Loucy (cell line): ENCODE results near the gene NCOR2.

Experiments
- H2AFZ ChIP-seq: fragments of 200-600 bp; sonication (generic); 2 replicates; pipeline ENCODE4 v1.6.0; 2016; ENCODE audit warnings: antibody characterized with exemption, mild to moderate bottlenecking, low read length, moderate library complexity
- H3F3A ChIP-seq: fragments of 200-600 bp; 2 replicates; pipeline ENCODE4 v1.6.0; 2016; ENCODE audit warnings: antibody characterized with exemption, low read depth, mild to moderate bottlenecking
- H3K27me3 ChIP-seq: fragments of 200-600 bp; sonication (generic); 2 replicates; pipeline ENCODE4 v1.6.1; 2014; ENCODE audit warnings: low read length, mild to moderate bottlenecking; ENCODE audit not compliant: insufficient read depth, poor library complexity, severe bottlenecking
- H3K36me3 ChIP-seq: fragments of 200-600 bp; sonication (generic); 2 replicates; pipeline ENCODE4 v1.6.1; 2016; ENCODE audit warnings: low read length; ENCODE audit not compliant: insufficient read depth
- H3K4me1 ChIP-seq: fragments of 200-600 bp; sonication (generic); 2 replicates; pipeline ENCODE4 v1.5.1; 2014; ENCODE audit warnings: low read length, mild to moderate bottlenecking; ENCODE audit not compliant: insufficient read depth, poor library complexity, severe bottlenecking
- H3K4me2 ChIP-seq: fragments of 200-600 bp; sonication (generic); 2 replicates; pipeline ENCODE4 v1.6.0; 2014; ENCODE audit warnings: antibody characterized with exemption, low read length, low read depth, mild to moderate bottlenecking; ENCODE audit not compliant: poor library complexity, severe bottlenecking
- H3K4me3 ChIP-seq: fragments of 200-600 bp; sonication (generic); 2 replicates; pipeline ENCODE4 v1.5.1; 2014; ENCODE audit warnings: low read length, mild to moderate bottlenecking, mixed read lengths; ENCODE audit not compliant: poor library complexity, severe bottlenecking
- H3K79me2 ChIP-seq: fragments of 200-600 bp; sonication (generic); 2 replicates; pipeline ENCODE4 v1.6.1; 2014; ENCODE audit warnings: low read length; ENCODE audit not compliant: insufficient read depth
- H3K9ac ChIP-seq: fragments of 200-600 bp; sonication (generic); 2 replicates; pipeline ENCODE4 v1.6.0; 2014; ENCODE audit warnings: mild to moderate bottlenecking, low read depth, low read length, moderate library complexity; ENCODE audit not compliant: poor library complexity, severe bottlenecking
- H3K9me2 ChIP-seq: fragments of 200-600 bp; sonication (generic); replicated peaks from 2 replicates; pipeline ENCODE4 v1.6.1; 2016; ENCODE audit warnings: low read depth, low read length, mixed read lengths
- H3K9me3 ChIP-seq: fragments of 200-600 bp; sonication (generic); 2 replicates; pipeline ENCODE4 v1.6.1; 2014; ENCODE audit warnings: mild to moderate bottlenecking, antibody characterized with exemption, low read length, low read depth; ENCODE audit not compliant: insufficient read depth
- H4K20me1 ChIP-seq: fragments of 200-600 bp; sonication (generic); 2 replicates; pipeline ENCODE4 v1.6.0; 2014; ENCODE audit warnings: antibody characterized with exemption, low read length, mild to moderate bottlenecking; ENCODE audit not compliant: insufficient read depth, poor library complexity, severe bottlenecking
- EZH2phosphoT487 ChIP-seq: fragments of 200-600 bp; IDR thresholded peaks from 2 replicates; pipeline ENCODE4 v1.6.1; 2018; ENCODE audit warnings: antibody characterized with exemption, mild to moderate bottlenecking, moderate library complexity, borderline replicate concordance
- TF ChIP-seq, protein P1 (sequence below): fragments of 200-600 bp; sonication (generic); conservative IDR thresholded peaks from 2 replicates; pipeline ENCODE4 v1.5.1; 2014; ENCODE audit warnings: mild to moderate bottlenecking, antibody characterized with exemption, low read length

The NCOR2 gene

GRCh38 chr12:124582108-124582424 lies 14.7 kb upstream of the NCOR2 start:
- no peak overlapping the region for H3K4me3 ChIP-seq
- H2AFZ ChIP-seq, result no peak overlapping the region; the same call in 1 of the 2 replicates
- no peaks in the 10 kb centered on the region for H3K27me3 ChIP-seq
- H3K9ac ChIP-seq, result no peak overlapping the region
- H3K9me2 ChIP-seq, result no peaks in the 10 kb centered on the region
- no peak overlapping the region for H3K4me2 ChIP-seq
- TF ChIP-seq, protein P1, sequence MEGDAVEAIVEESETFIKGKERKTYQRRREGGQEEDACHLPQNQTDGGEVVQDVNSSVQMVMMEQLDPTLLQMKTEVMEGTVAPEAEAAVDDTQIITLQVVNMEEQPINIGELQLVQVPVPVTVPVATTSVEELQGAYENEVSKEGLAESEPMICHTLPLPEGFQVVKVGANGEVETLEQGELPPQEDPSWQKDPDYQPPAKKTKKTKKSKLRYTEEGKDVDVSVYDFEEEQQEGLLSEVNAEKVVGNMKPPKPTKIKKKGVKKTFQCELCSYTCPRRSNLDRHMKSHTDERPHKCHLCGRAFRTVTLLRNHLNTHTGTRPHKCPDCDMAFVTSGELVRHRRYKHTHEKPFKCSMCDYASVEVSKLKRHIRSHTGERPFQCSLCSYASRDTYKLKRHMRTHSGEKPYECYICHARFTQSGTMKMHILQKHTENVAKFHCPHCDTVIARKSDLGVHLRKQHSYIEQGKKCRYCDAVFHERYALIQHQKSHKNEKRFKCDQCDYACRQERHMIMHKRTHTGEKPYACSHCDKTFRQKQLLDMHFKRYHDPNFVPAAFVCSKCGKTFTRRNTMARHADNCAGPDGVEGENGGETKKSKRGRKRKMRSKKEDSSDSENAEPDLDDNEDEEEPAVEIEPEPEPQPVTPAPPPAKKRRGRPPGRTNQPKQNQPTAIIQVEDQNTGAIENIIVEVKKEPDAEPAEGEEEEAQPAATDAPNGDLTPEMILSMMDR, result no peak
- no peak for TF ChIP-seq EZH2phosphoT487
- H4K20me1 ChIP-seq, result no peaks in the 10 kb centered on the region
- H3K79me2 ChIP-seq, result no peaks in the 10 kb centered on the region
- no peaks in the 10 kb centered on the region for H3K9me3 ChIP-seq
- H3F3A ChIP-seq, result no peaks in the 10 kb centered on the region
- H3K36me3 ChIP-seq, result no peaks in the 10 kb centered on the region
- H3K4me1 ChIP-seq, result no peaks in the 10 kb centered on the region

DNA sequence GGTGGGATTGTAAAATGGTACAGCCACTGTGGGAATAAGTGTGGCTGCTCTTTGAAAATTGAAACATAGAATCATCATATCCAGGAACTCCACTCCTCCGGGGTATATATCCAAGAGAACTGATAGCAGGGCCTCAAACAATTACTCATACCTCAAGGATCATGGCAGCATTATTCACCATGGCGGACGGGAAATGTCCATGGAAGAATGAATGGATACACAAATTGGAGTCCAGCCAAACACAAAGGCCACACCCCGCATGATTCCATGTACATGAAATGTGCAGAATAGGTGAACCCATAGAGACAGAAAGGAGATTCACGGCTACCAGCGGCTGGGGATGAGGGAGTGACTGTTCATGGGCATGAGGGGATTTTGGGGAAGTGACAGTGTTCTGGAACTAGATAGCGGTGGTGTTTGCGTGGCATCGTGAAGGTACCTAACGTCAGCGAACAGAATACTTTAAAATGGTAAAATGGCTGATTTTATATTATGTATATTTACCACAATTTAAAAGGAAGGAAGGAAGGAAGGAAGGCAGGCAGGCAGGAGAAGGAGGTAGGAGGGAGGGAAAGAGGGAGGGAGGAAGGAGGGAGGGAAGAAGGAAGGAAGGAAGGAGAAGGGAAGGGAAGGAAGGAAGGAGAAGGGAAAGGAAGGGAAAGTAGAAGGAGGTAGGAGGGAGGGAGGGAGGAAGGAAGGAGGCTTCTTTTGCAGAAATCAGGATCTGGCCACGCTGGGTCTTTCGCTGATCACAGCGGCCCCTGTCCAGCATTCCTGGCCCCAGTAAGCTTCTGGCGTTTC lies 14.1 kb upstream of the NCOR2 start:
- no peaks in the 10 kb centered on the region for H3K9me3 ChIP-seq
- TF ChIP-seq, protein P1, result no peak
- no peak for TF ChIP-seq EZH2phosphoT487
- H3K27me3 ChIP-seq, result no peaks in the 10 kb centered on the region
- H3K4me1 ChIP-seq, result no peaks in the 10 kb centered on the region
- H4K20me1 ChIP-seq, result no peaks in the 10 kb centered on the region
- H3K36me3 ChIP-seq, result no peaks in the 10 kb centered on the region
- no peak overlapping the region for H3K4me2 ChIP-seq
- no peaks in the 10 kb centered on the region for H3F3A ChIP-seq
- H3K79me2 ChIP-seq, result no peaks in the 10 kb centered on the region
- no peak overlapping the region for H3K9ac ChIP-seq
- H3K4me3 ChIP-seq, result no peak overlapping the region
- H2AFZ ChIP-seq, result no peak overlapping the region
- no peaks in the 10 kb centered on the region for H3K9me2 ChIP-seq

DNA sequence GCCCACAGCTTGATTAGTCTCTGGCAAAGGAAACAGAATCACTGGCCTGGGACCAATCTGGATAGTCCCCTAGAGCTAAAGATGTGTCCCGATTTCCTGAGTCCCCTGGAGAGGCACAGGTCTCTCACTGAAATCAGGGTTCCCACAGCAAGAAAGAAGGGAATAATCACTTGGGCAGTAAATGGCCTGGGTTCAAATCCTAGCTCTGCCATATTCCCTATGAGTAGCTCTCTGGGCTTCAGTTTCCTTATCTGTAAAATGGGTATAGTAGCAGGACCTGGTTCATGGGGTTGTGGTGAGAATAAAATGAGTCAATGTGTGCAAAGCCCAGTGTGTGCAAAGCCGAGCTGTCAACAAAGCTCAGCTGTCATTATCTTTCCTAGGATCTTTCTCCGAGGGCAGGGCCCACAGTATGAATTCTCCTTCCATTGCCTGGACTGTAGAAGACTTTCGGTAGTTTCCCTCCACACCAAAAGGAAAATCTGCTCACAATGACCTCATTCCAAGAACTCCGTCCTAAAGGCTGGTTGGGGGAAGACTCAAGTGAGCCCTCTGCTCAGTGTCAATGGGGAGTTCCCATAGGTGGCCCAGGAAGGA lies 12.6 kb upstream of the NCOR2 start:
- H3K36me3 ChIP-seq, result no peaks in the 10 kb centered on the region
- H3K4me1 ChIP-seq, result no peaks in the 10 kb centered on the region
- H3K9me2 ChIP-seq, result no peaks in the 10 kb centered on the region
- H3K9ac ChIP-seq, result no peak overlapping the region
- no peaks in the 10 kb centered on the region for H3K27me3 ChIP-seq
- H3K4me3 ChIP-seq, result no peak overlapping the region
- no peak overlapping the region for H3K4me2 ChIP-seq
- no peaks in the 10 kb centered on the region for H3F3A ChIP-seq
- H3K79me2 ChIP-seq, result no peaks in the 10 kb centered on the region
- H3K9me3 ChIP-seq, result no peaks in the 10 kb centered on the region
- TF ChIP-seq, protein P1, result no peak
- TF ChIP-seq EZH2phosphoT487, result no peak
- no peak overlapping the region for H2AFZ ChIP-seq
- H4K20me1 ChIP-seq, result no peaks in the 10 kb centered on the region
